ENCODE data around the gene MOCS3. TPM values are rescaled to one million over a fixed set of nuclear protein-coding genes. Genes with fewer than 3 reads are reported as not detected.

Gene MOCS3
- polyA plus RNA-seq, 1 experiment = 3.4 TPM

- TF ChIP-seq CTCF (IDR thresholded peaks at IDR 0.05; ENCODE audit: insufficient read depth, low read depth, low read length) = no peak
- POLR2A ChIA-PET = no interaction called here
- peaks cover 2% of the 10 kb centered on the region; the same call in 1 of the 2 replicates for H3K36me3 ChIP-seq (ENCODE audit: control insufficient read depth, insufficient read depth, low read length)
- H3K27me3 ChIP-seq (ENCODE audit: control insufficient read depth, insufficient read depth, low read length) = no peaks in the 10 kb centered on the region
- no peak for DNase-seq (ENCODE audit: low read depth)
- CTCF ChIA-PET = interaction anchor here (1.4 to 4.3 kb wide), 5 partner anchors 10 to 123 kb away, joined by 3 to 22 read pairs (median 6); partner anchors contain the start of genes ADNP and BCAS4
- no peak overlapping the region for H3K4me3 ChIP-seq (ENCODE audit: low read depth, low read length)
Measured at GRCh38 chr20:50913690-50914375, 44.8 kb upstream of the MOCS3 start.

- no peak for DNase-seq (ENCODE audit: low read depth)
- TF ChIP-seq CTCF (IDR thresholded peaks at IDR 0.05; ENCODE audit: insufficient read depth, low read depth, low read length) = no peak
- Histone ChIP-seq H3K36me3 (ENCODE audit: control insufficient read depth, insufficient read depth, low read length) (peaks cover 2% of the 10 kb centered on the region; the same call in 1 of the 2 replicates), H3K4me3 (ENCODE audit: low read depth, low read length) (no peak overlapping the region), H3K27me3 (ENCODE audit: control insufficient read depth, insufficient read depth, low read length) (no peaks in the 10 kb centered on the region)
- CTCF ChIA-PET = interaction anchor here (1.1 to 4.3 kb wide), 6 partner anchors 9 to 125 kb away, joined by 3 to 22 read pairs (median 8); partner anchors contain the start of genes ADNP and BCAS4
- POLR2A ChIA-PET = interaction anchor here (0.6 kb wide), 1 partner anchor 1335 kb away, joined by 12 read pairs; no protein-coding TSS in a partner anchor
Measured at GRCh38 chr20:50915424-50915823, 43.2 kb upstream of the MOCS3 start.

GRCh38 chr20:50916257-50916656 lies 42.4 kb upstream of the MOCS3 start:
- no peak for TF ChIP-seq CTCF (IDR thresholded peaks at IDR 0.05; ENCODE audit: insufficient read depth, low read depth, low read length)

GRCh38 chr20:50916934-50917333 lies 41.7 kb upstream of the MOCS3 start:
- CTCF ChIA-PET = interaction anchor here (1.7 to 4.3 kb wide), 3 partner anchors 12 to 123 kb away, joined by 6 to 22 read pairs (median 22); partner anchors contain the start of gene BCAS4
- H3K27me3 ChIP-seq (ENCODE audit: control insufficient read depth, insufficient read depth, low read length) = no peaks in the 10 kb centered on the region
- TF ChIP-seq CTCF (IDR thresholded peaks at IDR 0.05; ENCODE audit: insufficient read depth, low read depth, low read length) = no peak
- peaks cover 2% of the 10 kb centered on the region; the same call in 1 of the 2 replicates for H3K36me3 ChIP-seq (ENCODE audit: control insufficient read depth, insufficient read depth, low read length)
- no peak for DNase-seq (ENCODE audit: low read depth)
- no peak overlapping the region for H3K4me3 ChIP-seq (ENCODE audit: low read depth, low read length)
- POLR2A ChIA-PET = no interaction called here

More at GRCh38 chr20:50916257-50916656, 42.4 kb upstream of the MOCS3 start:
- Histone ChIP-seq H3K4me3 (ENCODE audit: low read depth, low read length) (no peak overlapping the region), H3K36me3 (ENCODE audit: control insufficient read depth, insufficient read depth, low read length) (peaks cover 2% of the 10 kb centered on the region; the same call in 1 of the 2 replicates), H3K27me3 (ENCODE audit: control insufficient read depth, insufficient read depth, low read length) (no peaks in the 10 kb centered on the region)
- DNase-seq (ENCODE audit: low read depth) = no peak
- ChIA-PET POLR2A (interaction anchor here (0.6 kb wide), 1 partner anchor 14 kb away, joined by 4 read pairs; no protein-coding TSS in a partner anchor), CTCF (interaction anchor here (1.1 to 4.3 kb wide), 6 partner anchors 13 to 125 kb away, joined by 3 to 22 read pairs (median 7); partner anchors contain the start of genes ADNP and BCAS4)

DNA sequence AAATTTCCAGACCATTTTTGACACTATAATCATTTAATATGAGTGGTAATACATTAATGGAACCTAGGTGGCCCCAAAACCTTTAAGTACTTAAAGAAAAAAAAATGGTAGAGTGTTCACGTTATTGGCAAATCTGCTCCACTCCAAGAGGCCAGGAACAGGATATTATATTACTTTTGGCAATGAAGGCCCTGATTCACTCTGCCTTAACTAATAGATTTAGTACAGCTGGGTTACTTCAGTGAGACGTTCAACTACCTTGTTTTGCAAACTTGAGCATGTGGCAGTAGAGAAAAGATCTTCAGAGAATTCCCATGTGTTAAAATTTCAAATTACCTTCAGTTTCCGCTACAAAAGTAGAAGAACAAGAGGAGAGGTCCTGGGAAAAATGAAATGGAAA lies 40.2 kb upstream of the MOCS3 start:
- H3K36me3 ChIP-seq (ENCODE audit: control insufficient read depth, insufficient read depth, low read length) = no peaks in the 10 kb centered on the region
- H3K4me3 ChIP-seq (ENCODE audit: low read depth, low read length) = no peak overlapping the region
- ChIA-PET CTCF (interaction anchor here (1.0 to 3.5 kb wide), 3 partner anchors 11 to 127 kb away, joined by 7 to 31 read pairs (median 13); partner anchors contain the start of gene BCAS4), POLR2A (no interaction called here)
- no peak for TF ChIP-seq CTCF (IDR thresholded peaks at IDR 0.05; ENCODE audit: insufficient read depth, low read depth, low read length)
- DNase-seq (ENCODE audit: low read depth) = no peak
- no peaks in the 10 kb centered on the region for H3K27me3 ChIP-seq (ENCODE audit: control insufficient read depth, insufficient read depth, low read length)
